ENCODE data around the gene RLN2.

RLN2 gene

GRCh38 chr9:5269249-5269715, 35.2 kb downstream of the RLN2 start:
- DNase-seq (ENCODE audit: low read depth, low spot score): peak; percentile 70

GRCh38 chr9:5265939-5266338, 38.6 kb downstream of the RLN2 start:
- no peak for DNase-seq (ENCODE audit: low read depth, low spot score)

GRCh38 chr9:5264219-5264595, 40.3 kb downstream of the RLN2 start:
- no peak for DNase-seq (ENCODE audit: low read depth, low spot score)

DNA sequence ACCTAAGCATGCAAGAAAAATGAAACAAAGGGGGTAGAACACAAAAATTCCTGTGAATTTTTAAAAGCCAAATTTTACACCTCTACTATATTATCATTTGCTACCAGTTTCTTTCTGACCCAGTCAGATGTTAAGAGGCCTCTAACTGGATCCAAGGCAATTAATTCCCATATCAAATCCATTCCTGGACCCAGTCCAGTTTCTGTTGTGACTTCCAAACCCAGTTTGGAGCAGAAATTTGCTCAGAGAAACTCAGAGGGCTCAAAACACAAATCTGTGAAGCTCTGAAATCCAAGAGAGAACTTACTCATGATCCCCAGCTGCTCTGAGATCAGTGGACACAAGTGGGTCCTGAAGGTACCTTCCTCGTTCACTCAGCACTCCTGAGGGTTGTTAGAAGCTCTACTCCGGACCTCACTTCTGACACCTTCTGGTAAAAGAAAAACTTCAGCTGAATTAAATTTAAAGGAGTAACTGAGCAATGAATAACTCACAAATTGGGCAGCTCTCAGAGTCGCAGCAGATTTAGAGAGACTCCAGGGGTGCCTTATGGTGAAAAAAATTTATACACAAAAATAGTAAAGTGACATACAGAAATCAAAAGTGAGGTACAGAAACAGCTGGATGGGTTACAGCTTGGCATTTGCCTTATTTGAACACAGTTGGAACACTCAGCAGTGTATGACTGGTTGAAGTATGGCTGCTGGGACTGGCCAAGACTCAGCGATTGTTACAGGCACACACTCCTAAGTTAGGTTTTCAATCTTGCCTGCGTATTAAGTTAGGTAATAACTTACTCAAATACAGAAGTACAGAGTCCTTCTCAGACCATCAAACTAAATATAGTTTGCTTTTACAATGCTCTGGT, 40.9 kb downstream of the RLN2 start:
- DNase-seq (ENCODE audit: low read depth, low spot score): no peak
